Stimulated activated naive CD4-positive, alpha-beta T cell treated with Interleukin-2 at 50 U/mL for 16 hours (primary cell): ENCODE measurements around the gene JPT2.
"Not testable (repeated sequence)": the region's sequence is repeated elsewhere in the genome, so short reads cannot be mapped to it uniquely, and the experiment has no call there.

Experiments
- DNase-seq: peaks from one replicate; lab custom pipeline; 2025; lab: John Stamatoyannopoulos, UW

JPT2 gene

GRCh38 chr16:1732071-1732470, 54.0 kb downstream of the JPT2 start:
- no peak for DNase-seq

GRCh38 chr16:1732551-1732987, 54.5 kb downstream of the JPT2 start:
- not testable (repeated sequence) for DNase-seq

GRCh38 chr16:1734123-1734522, 56.0 kb downstream of the JPT2 start:
- DNase-seq: no peak

GRCh38 chr16:1734816-1735215, 56.7 kb downstream of the JPT2 start:
- DNase-seq: no peak

GRCh38 chr16:1740234-1740633, 62.2 kb downstream of the JPT2 start:
- DNase-seq: no peak

GRCh38 chr16:1740781-1741490, 62.9 kb downstream of the JPT2 start:
- DNase-seq: no peak

- no peak for DNase-seq
These were observed 63.6 kb downstream of the JPT2 start for GRCh38 chr16:1741553-1742165.

GRCh38 chr16:1743376-1744337, 65.6 kb downstream of the JPT2 start:
- DNase-seq: no peak

GRCh38 chr16:1744338-1744840, 66.3 kb downstream of the JPT2 start:
- no peak for DNase-seq

- no peak for DNase-seq
These were observed 67.3 kb downstream of the JPT2 start for GRCh38 chr16:1745181-1745899.

GRCh38 chr16:1745900-1746692, 68.0 kb downstream of the JPT2 start:
- no peak for DNase-seq

GRCh38 chr16:1746693-1747195, 68.7 kb downstream of the JPT2 start:
- no peak for DNase-seq

- no peak for DNase-seq
These were observed 69.9 kb downstream of the JPT2 start for GRCh38 chr16:1747934-1748333.

- no peak for DNase-seq
These were observed 71.4 kb downstream of the JPT2 start for GRCh38 chr16:1749152-1750117.
